ENCODE results near the gene UBE2N.
"Not testable (repeated sequence)": the region's sequence is repeated elsewhere in the genome, so short reads cannot be mapped to it uniquely, and the experiment has no call there.

UBE2N gene

GRCh38 chr12:93409343-93410187 lies 32.2 kb downstream of the UBE2N start:
- DNase-seq: not testable (repeated sequence)

- DNase-seq: no peak
Measured at GRCh38 chr12:93408813-93409212, 32.9 kb downstream of the UBE2N start.

DNA sequence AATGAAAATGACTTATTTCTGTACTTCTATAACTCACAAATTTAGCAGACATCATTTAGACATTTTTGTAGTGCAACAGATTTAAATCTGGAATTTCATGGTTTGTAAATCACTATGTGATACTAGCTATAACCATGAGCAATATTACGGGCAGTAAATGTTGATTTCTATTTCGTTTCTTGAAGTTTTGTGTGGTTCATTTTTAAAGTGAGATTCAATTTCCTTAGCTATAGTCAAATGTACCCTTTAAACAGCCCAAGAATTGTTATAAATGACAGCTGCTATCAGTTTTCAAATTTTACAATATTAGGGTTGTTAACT lies 33.8 kb downstream of the UBE2N start:
- DNase-seq: no peak

DNA sequence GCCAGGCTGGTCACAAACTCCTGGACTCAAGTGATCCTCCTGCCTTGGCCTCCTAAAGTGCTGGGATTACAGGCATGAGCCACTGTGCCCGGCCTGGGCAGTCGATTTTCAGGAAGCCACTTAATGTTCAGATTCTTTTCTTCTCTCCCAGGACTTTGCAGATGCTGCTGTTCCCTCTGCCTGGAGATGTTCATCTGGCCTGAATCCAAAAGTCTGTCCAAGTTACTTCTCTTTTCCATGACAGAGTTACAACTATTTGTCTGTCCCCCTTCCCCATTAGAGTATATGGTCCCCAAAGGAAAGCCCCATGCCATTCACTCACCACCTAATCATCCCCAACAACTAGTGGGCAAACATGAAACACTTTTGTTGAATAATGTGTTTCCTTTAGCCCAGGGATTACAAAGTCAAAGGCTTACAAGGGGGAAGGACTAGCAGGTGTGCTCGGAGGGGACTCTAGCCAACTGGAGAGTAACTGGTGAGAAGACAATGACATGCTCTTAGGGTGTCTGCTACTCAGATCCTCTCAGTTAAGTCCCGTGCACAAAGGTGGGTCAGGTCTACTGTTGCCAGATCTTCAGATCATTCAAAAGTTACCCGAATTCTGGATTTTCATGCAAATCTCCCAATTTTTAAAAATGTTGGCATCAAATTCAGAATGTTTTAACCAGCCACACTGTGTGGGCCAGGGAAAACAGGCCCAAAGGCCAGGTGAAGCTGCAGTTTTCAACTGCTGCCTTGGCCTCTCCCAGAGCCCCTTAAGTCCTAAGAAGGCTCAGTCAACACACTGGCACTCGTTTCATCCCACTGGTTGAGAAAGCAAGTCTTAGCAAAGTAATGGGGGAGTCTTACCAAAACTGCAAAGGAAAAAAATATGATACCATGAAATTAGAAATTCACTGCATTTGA lies 34.4 kb downstream of the UBE2N start:
- DNase-seq: no peak

GRCh38 chr12:93404961-93405849 lies 36.5 kb downstream of the UBE2N start:
- DNase-seq: no peak

DNA sequence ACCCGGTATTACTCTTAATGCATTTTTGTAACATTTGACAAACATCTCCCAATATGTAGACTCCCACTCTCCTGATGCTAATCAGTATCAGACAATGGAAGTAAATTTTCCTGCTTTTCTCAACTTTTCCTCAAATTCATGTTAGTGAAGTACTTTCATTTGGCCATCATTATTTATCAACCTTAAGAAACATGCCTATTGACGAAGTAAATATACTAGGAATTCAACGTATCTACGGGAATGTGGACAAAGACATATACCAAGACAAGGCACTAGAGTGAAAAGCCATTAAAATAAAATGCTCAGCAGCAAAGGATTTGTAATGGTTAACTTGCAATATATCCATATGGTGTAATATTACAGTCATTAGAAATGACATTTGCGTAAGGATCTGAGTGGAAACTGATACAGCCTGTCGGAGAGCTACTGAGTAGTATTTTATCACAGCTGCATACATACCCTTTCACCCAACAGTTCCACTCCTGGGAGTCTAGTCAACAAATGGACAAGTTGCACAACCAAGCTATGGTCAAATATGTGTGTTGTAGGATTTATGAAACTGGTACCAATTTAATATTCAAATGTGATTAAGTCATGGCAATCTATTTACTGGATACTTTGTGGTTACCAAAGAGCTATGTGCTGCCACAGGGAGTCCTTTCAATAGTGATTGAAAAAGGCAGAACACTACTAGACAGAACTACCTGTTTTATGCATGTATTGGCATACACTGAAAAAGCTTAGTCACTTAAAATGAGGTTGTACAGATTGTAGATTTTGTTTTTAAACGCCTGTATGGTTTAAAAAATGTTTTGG lies 37.6 kb downstream of the UBE2N start:
- no peak for DNase-seq

GRCh38 chr12:93402333-93403311 lies 39.1 kb downstream of the UBE2N start:
- no peak for DNase-seq

- not testable (repeated sequence) for DNase-seq
Measured at GRCh38 chr12:93399183-93399863, 42.4 kb downstream of the UBE2N start.

GRCh38 chr12:93397412-93397811 lies 44.3 kb downstream of the UBE2N start:
- no peak for DNase-seq

GRCh38 chr12:93393425-93393824 lies 48.3 kb downstream of the UBE2N start:
- no peak for DNase-seq

DNA sequence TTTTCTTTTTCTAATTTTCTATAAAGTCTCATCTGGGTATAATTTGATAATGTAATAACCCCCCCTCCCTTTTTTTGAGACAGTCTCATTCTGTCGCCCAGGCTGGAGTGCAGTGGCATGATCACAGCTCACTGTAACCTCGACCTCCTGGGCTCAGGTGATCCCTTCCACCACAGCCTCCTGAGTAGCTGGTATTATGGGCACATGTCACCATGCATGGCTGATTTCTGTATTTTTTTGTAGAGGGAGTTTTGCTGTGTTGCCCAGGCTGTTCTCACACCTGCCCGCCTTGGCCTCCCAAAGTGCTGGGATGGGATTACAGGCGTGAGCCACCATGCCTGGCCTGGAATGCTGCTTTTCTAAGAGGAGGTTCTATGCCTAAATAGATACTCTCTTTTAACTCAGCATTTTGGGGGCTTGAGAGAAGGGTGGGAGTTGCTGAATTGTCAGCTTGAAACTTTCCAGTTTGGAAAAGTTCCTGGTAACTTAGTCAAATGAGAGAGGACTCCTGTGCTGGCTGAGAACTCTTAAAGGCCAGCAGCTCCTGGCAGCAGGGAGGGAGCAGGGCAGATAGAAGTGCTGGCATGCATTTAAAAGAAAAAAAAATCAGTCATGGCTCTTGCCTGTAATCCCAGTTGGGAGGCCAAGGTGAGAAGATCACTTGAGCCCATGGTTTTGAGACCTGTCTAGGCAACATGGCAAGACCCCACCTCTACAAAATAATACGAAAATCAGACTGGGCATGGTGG lies 51.0 kb downstream of the UBE2N start:
- DNase-seq: no peak

- DNase-seq: no peak
Measured at GRCh38 chr12:93390031-93390430, 51.7 kb downstream of the UBE2N start.

- no peak for DNase-seq
Measured at GRCh38 chr12:93387780-93388179, 54.0 kb downstream of the UBE2N start.

- not testable (repeated sequence) for DNase-seq
Measured at GRCh38 chr12:93381976-93382437, 59.7 kb downstream of the UBE2N start.

DNA sequence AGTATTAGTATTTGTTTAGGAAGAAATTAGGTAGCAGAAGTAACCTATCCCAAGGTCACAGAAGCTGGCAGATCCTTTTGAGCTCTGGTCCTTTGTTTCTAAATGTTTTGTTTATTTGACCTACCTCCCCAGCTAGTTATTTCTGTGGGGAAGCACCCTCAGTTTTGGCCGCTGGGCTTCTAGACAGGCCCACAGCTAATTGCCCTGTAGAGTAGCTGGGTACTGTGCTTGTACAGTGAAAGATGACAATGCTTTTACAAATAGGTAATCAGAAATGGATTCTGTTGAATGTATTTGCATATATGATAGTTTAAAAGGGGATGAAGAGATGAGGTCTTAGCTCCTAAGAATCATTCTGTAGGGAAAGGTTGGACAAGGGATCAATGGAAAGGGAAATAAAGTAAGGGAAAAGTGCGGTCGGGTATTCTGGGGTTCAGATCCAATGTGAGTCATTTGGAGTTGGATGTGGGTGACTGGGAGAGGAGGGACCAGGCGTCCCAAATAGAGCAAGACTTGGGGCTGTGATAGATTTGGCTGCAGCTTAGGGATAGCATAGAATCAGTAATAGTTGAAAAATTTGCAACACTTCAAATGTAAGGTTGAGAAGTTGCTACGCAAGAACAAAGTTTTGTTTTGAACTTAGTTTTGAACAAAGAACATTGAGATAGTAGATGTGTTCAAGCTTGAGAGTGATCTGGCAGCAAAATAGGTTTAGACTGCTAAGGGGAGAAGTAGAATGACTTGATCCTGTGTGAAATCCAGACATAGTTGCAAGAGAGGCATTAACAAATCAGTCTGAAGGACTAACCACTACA lies 60.4 kb downstream of the UBE2N start:
- no peak for DNase-seq

GRCh38 chr12:93380480-93381121 lies 61.1 kb downstream of the UBE2N start:
- no peak for DNase-seq

- no peak for DNase-seq
Measured at GRCh38 chr12:93379981-93380361, 61.8 kb downstream of the UBE2N start.

Data from activated gamma-delta T cell (primary cell).